ENCODE data around the gene ADAT2.

ADAT2 gene

GRCh38 chr6:143441680-143442545 is 8.6 kb downstream of the ADAT2 start:
- DNase-seq (ENCODE audit: low read depth, low spot score) = no peak

- DNase-seq (ENCODE audit: low read depth, low spot score) = no peak
Measured at GRCh38 chr6:143441010-143441409, 9.5 kb downstream of the ADAT2 start.

GRCh38 chr6:143432588-143432987 is 17.9 kb downstream of the ADAT2 start:
- DNase-seq (ENCODE audit: low read depth, low spot score) = no peak

DNA sequence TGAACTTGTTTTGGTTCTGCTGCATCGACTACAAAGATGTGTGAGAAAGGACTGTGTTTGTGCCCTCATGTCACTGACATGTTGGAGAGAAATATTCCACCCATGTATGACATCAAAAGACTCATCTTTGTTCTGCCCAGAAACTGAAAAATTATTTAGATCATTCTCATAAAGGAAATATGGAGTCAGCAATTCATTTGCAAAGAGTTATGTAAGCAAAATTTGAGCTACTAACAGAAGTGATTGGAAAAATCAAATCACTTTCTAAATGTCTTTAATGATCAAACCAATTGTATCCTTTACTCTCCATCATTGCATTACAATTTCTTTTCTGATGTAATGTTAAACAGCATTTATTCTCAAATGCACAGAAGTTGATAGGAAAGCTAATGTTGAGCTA is 19.3 kb downstream of the ADAT2 start:
- DNase-seq (ENCODE audit: low read depth, low spot score) = no peak

DNA sequence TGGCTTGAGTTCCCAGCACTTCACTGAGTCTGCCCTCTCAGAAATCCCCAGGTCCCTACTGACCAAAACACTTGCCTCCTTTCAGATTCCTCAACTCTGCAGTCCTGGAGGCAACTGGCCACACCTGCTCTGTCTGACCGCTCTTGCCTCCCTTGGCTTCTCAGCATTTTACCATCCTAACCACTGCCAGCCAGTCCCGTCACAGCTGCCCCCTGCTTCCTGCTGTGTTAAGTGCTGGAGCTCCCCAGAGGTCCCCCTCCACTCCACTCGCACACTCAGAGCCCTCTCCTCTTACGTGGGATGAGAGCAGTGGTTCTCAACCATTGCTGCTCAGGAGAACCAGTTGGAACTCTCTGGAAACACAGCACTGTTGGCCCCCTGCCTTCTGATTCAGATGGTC is 20.5 kb downstream of the ADAT2 start:
- no peak for DNase-seq (ENCODE audit: low read depth, low spot score)

DNA sequence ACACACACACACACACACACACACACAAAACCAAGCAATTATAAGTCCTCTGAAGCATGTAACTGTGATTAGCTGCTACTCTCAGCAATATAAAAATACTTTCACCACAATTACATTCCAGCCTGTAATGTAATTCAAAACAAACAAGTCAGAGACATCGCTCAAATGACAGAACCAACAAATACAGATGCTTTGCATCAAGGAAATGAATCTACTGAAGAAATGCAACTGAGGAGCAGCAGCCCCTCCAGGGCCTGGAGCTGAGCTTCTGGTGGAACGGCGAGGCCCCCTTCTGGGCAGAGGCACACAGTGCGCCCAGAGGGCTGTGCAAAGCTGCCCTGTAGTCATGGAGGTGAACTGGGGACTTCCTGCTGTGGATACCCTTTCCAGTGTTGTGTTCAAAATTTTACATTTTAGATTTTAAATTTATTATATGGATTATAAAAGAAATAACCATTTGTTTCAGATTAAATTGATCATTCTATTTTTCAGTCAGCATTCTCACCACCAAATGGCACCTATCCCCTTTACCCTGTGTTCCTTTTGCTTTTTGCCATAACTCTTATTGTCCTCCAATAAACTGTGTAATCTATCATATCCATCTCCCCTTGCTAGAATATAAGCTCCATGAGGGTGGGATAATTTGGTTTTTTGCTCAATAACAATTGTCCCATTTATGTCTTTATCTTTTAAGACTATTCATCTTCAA is 23.2 kb downstream of the ADAT2 start:
- peak; percentile 84 for DNase-seq (ENCODE audit: low read depth, low spot score)

DNA sequence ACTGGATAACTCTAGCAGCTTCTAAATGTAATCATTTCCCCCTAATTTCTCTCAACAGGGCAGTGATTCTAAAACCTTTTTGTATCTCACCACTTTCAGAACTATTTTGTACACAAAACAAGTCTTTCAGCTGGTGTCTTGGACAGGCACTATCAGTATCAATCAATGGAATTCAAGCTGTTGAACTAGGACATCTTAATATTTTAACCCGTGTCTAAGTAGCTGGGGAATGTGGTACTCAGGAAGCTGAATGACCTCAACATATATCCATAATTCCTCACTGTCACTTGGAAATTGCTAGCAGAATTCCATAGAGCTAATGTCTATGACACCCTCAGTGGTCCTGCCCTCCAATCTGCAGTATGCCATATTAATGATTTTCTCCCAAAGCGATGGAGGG is 24.5 kb downstream of the ADAT2 start:
- no peak for DNase-seq (ENCODE audit: low read depth, low spot score)

GRCh38 chr6:143419526-143419925 is 31.0 kb downstream of the ADAT2 start:
- no peak for DNase-seq (ENCODE audit: low read depth, low spot score)

- no peak for DNase-seq (ENCODE audit: low read depth, low spot score)
Measured at GRCh38 chr6:143414769-143415168, 35.7 kb downstream of the ADAT2 start.

DNA sequence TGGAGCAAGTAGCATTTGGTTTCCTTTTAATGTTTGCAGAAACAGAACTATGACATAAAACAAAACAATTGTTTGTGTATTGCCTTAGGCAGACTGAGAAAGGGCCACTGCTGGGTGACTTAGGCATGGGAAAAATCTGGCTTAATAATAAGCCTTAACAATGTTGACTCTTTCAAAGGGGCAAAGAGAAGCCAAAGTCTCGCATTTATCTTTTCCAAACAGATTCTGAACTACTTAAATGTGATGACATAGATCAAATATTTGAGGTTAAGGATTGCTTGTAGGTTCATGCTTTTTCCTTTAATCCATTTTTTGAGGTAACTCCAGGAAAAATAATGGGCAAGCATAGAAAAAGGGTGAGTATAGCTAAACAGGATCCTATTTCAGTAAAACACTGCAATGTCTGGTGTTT is 39.6 kb downstream of the ADAT2 start:
- no peak for DNase-seq (ENCODE audit: low read depth, low spot score)

DNA sequence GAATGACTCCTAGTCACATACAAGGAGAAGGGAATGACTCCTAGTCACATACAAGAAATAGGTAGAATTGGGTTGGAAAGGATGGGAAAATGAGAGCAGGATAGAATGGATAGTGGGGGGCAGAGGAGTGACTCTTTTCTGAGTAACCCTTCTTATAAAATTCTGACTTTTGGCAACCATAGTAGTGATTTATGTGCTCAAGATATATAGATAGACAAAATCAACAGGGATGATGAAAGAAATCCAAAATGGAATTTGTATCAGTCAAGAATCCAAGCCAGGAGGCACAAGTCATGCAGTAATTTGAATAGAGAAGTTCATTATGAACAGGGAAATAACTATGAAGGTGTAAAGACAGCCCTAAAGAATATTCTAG is 41.7 kb downstream of the ADAT2 start:
- no peak for DNase-seq (ENCODE audit: low read depth, low spot score)

GRCh38 chr6:143408151-143408786 is 42.2 kb downstream of the ADAT2 start:
- no peak for DNase-seq (ENCODE audit: low read depth, low spot score)

DNA sequence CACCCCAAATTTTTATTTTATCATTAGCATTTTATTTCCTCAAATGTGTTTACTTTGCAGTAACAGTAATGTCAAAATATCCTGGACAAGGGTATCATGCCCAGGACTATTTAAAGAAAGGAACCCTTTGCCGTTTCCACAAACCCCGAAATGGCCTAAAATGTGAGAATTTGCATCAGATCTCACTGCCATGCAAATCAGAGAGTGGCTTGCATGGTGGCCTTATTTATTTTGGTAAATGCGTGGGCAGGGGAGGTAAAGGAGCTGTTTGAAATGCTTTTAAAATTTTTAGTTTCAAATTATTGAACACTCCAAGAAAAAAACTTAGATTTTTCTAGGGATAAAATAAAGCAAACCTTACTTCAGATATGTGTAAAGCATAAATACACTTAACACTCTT is 43.8 kb downstream of the ADAT2 start:
- DNase-seq (ENCODE audit: low read depth, low spot score) = no peak

GRCh38 chr6:143405373-143406154 is 44.9 kb downstream of the ADAT2 start:
- no peak for DNase-seq (ENCODE audit: low read depth, low spot score)

GRCh38 chr6:143402721-143403336 is 47.7 kb downstream of the ADAT2 start:
- peak; percentile 39 for DNase-seq (ENCODE audit: low read depth, low spot score)

- peak; percentile 66 for DNase-seq (ENCODE audit: low read depth, low spot score)
Measured at GRCh38 chr6:143401636-143402370, 48.7 kb downstream of the ADAT2 start.

GRCh38 chr6:143401068-143401446 is 49.4 kb downstream of the ADAT2 start:
- no peak for DNase-seq (ENCODE audit: low read depth, low spot score)

DNA sequence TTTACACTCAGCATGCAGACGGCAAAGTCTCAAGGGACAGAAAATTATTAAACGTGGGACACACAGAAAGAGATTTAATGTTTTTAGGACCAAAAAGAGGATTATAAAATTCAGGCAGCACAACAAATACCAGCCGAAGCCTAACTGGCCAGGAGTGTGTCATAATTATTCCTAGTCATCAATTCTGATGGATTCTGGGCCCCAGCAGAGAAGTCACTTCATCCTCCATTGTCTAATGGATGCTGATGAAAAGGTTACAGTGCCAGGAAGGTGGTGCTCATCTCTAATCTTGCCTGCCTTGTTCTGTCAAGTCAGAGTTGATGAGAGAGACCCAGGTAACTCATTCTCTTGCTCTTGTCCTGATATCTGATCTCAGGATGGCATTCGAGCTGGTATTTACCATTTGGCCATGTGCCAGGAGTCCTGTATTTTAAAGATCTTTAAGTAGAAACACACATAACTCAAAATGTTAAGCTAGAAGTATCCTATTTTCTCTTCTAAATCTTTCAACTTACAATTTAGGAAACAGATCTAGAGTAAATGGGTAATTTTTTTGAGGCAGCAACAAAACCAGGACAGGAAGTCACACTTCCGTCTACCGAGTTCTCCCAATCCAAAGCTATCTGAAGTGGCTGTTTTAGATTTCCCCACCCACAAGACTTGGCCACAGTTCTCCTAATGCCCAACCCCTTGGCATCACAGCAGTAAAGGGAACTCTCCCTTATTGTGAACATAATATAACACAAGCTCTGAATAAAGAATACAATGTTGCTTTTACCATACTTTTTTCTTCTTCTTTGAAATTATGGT is 50.0 kb downstream of the ADAT2 start:
- no peak for DNase-seq (ENCODE audit: low read depth, low spot score)

- no peak for DNase-seq (ENCODE audit: low read depth, low spot score)
Measured at GRCh38 chr6:143399775-143400174, 50.7 kb downstream of the ADAT2 start.

DNA sequence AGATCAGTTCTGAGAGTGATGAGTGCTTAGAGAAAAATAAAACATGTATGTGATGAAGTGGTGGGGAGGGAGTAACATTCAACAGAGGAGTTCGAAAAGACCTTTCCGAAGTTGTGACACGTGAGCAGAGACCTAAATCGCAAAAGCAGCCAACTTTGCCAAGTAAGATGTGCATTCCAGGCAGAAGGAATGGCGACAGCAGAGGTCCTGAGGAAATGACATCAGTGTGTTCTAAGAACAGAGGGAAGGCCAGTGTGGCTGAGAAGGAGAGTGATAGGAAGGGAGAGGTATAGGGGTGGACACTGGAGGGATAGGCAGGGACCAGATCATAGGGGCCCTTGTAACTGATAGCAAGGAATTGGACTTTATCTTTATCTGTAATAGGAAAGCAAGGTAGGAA is 51.3 kb downstream of the ADAT2 start:
- no peak for DNase-seq (ENCODE audit: low read depth, low spot score)

All from ELF-1 (cell line).